Glomerular endothelial cell (primary cell): ENCODE measurements around the gene DCAF5. TPM values are rescaled to one million over a fixed set of nuclear protein-coding genes. Genes with fewer than 3 reads are reported as not detected.

Experiments used
- DNase-seq: peaks from one replicate; pipeline ENCODE4 v3.0.0-alpha.2; 2011; ENCODE audit warnings: low read depth, low spot score; ENCODE audit errors: extremely low read depth
- total RNA-seq: library from RNA; depleted of rRNA; stranded (reverse); fragments of >200 nt; gene quantifications from 2 replicates; pipeline ENCODE4 v1.2.3, GENCODE V29; 2015

The DCAF5 gene
- total RNA-seq, 1 donor from 2014 or later: 37.4 TPM

DNA sequence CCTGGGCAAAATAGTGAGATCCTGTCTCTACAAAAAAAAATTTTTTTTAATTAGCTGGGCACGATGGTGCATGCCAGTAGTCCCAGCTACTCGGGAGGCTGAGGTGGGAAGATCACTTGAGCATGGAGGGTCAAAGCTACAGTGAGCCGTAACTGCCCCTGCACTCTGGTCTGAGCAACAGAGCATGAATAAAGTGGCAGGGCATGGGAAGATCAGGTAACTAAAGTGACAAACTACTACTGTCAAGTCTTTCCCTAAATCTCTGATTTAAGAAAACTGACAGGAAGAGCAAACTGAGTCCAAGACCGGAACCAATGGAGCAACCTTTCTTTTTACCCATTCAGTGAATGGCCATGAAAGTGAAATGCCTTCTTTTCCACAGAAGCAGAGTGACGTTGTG lies 10.8 kb downstream of the DCAF5 start:
- DNase-seq: no peak

DNA sequence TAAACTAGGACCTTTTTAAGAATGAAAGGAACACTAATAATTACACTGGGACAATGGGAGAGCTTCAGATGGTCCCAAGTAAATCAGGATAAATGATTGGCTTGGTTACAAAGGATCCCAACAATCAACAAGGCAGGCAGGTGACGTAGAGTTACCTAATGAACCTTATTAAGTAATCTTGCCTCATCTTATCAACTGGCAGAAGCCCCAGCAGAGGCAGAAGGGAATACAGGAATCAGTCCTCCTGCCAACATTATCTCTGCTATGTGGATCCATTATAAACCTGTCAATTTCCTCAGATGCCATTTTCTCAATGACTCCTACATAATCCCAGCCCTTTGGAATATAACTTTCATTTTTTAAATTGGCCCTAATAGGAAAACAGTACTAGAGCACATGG lies 11.4 kb downstream of the DCAF5 start:
- DNase-seq: no peak

- DNase-seq: no peak
Measured at GRCh38 chr14:69139743-69140142, 13.2 kb downstream of the DCAF5 start.

GRCh38 chr14:69137843-69138535 lies 14.9 kb downstream of the DCAF5 start:
- DNase-seq: no peak

- no peak for DNase-seq
Measured at GRCh38 chr14:69137416-69137815, 15.5 kb downstream of the DCAF5 start.

DNA sequence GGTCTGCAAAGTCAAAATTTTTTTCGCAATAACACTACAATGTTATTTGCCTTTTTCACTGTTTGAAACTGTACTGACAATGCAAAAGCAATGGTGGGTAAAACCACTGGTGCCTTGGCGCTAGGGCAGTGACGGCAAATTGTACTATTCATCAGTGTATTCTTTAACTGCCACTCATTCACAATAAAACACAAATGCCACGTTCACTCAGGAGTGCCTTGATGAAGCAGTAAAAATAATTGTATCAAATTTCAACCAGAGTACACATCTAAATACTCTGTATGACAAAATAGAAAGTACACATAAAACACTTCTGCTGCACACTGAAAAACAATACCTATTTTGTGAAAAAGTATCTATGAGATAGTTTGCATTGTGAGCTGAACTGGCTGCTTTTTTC lies 17.8 kb downstream of the DCAF5 start:
- no peak for DNase-seq

DNA sequence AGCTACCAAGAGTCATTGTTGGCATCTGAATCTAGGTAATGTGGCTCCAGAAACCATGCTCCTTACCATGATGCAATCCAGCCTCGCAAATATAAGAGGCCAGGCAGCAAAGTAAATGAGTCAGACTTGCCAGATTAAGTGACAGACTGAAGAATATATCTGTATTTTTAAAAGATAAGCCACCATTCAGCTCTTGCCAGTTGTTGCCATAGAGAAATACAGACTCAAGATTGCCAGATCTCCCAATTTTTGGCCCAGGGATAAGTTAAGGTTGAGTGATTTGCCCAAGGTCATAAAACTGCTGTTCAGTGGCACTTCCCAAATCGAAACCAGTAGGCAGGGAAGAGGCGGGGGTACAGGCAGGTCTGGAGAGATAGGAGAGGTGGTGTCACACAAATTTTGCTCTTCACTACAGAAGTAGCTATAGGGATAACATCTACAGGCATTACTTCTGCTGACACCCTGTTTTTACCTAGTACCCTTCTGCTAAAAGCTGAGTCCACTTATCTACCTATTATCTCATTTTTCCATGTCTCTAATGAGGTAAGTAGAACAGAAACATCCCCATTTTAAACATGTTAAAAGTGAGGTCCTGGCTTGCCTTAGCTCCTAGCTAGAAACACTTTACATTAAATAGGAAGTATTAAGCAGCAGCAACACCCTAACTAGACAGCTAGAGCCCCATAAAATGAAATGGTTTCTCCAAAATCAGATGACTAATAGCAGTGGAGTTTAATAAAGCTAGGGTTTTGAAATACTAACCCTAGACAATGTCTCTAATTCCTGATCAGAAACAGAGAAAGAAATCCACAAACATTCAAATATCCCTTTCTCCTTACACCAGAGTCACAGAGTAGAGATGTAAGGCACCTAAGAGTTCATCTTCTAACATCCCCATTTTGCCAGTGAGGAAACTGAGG lies 19.5 kb downstream of the DCAF5 start:
- no peak for DNase-seq

- no peak for DNase-seq
Measured at GRCh38 chr14:69132513-69133181, 20.3 kb downstream of the DCAF5 start.

DNA sequence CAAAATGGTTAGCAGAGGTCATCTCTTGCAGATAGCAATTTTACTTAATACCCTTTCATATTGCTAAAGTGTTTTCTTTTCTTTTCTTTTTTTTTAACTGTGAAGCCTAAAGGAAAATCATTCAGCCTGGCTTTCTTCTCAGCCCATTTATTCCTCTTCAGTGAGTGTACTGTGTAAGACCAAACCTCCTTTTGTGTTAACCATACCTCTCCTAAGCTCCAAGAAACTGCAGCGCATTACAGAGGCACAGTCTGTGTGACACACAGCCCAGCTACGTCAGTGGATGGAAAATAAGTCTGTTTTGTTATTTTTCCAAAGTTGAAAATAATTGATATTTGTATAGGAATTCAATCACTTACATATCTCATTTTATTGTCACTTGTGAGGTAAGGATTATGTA lies 21.7 kb downstream of the DCAF5 start:
- no peak for DNase-seq

GRCh38 chr14:69129264-69129880 lies 23.5 kb downstream of the DCAF5 start:
- no peak for DNase-seq

GRCh38 chr14:69118305-69118704 lies 34.6 kb downstream of the DCAF5 start:
- DNase-seq: no peak

DNA sequence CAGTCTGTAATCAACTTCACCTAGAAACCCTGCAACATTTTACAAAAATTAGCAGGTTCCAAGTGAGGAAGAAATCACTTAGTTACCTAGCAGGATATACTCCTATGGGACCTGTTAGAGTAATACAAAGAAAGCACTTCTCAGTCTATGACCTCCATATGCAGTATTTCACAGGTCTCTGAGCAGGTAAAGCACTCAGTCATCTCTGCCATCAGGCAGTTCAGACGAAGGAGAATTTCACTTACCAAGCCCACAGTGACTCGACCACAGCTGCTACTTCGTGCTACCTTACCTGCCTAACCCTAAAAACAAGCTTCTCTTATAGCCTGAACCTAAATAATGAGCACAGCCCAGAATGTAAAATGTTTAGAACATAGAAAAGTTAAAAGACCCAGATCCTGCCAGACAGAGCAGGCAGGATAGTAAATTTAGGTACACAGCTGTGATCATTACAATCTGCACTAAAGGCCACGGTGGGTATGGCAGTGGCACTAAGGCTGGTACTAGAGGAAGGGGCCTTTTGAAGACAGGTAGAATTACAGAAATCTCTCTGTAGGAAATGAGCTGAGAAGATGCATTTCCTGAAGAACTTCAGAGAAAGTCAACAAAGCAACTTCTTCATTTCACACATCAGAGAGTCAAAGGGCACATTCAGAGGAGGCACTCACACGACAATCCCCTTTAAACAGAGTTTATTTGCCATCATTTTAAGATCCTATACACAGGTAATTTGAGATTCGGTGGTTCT lies 35.7 kb downstream of the DCAF5 start:
- DNase-seq: no peak

DNA sequence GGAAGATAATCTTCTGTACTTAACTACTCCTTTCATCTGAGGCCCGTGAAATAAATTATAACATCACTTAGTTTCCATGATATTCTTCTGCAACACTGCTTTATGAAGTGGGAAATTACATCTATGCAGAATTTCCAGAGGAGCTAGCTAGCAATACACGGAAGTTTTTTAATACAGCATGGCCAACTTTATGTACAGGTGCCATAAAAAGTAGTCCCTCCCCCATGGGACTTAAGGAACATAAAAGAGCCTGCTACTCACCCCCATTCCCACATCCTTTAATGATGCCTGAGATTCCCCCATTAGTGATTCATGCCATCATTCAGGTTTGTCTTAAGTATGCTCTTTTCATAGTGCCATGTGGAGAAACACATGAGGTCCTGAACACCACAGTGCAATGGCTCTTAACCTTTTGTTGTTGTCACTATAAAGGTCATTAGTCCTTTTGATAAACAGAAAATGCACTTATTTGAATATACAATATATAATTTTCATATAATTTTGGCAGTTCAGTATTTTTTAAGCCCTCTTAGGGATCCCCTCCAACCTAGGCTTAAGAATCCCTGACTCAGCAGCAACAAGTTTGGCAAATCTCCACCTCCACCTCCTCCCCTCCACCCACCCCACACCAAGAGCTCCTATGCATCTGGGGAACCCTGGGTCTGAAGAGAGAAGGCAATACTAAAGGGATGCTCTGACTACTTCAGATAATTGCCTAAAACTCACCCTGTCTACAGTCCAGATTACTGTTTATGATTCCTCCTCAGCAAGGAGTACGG lies 37.3 kb downstream of the DCAF5 start:
- DNase-seq: no peak

DNA sequence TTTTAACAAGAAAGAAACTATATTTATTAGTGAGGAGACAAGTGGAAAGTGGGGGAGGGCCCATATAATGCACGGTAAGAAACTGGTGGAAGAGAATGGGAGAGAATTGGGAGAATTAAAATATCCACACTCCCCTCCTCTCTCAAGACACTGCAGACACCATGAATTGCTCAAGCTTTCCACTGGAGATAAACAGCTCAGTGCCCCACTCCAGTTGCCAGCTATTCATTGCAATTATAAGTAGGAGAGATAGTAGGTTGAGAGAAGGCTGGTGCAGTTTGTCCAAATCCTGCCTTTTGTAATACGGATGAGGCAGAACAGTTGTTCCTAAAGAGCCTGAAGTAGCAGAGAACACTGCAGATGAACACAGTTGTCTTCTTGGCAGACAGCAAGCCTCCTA lies 38.2 kb downstream of the DCAF5 start:
- DNase-seq: no peak

DNA sequence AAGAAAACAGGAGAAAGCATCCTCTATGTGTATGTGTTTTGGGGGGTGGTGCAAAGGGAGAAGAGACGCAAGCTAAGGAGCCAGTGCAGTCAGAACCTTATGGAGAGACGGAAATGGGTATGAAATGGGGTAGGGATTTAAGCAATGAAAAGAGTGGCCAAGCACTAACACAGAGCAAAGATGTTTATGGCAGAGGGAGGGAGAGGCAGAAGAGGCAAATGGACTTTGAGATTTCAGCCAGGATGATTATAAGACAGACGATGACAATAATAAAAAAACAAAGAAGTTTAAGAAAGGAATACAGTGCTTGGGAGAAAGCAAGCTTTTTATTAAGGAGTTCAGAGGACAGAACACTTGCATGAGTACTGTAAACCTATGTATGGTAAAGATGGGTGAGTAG lies 44.6 kb downstream of the DCAF5 start:
- no peak for DNase-seq

DNA sequence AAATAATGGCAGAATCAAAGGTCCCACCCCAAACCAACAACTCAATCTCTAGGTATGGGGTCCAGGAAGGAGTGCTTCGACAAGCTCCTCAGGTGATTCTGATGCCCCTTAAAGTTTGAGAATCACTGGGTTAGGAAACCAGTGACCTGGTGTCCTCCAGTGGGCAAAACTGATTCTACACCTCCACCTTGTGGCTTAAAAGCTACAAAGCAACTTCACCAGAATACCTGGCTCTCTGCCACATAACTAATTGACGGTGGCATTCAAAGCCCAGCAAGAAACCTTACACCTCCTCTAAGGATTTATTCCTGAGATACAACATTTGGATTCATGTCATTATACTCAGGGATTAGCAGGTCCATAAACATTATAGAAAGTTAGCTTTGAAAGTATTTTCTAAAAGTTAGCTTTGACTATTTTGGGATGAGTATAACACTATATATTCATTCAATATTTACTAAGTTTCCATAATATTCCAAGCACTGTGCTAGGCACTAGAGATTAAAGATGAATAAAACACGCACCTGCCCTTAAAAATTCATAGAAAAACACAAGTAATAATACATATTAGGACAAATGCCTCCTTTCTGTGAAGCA lies 45.4 kb downstream of the DCAF5 start:
- no peak for DNase-seq

- no peak for DNase-seq
Measured at GRCh38 chr14:69106451-69106850, 46.5 kb downstream of the DCAF5 start.

- no peak for DNase-seq
Measured at GRCh38 chr14:69105326-69105725, 47.6 kb downstream of the DCAF5 start.

- DNase-seq: no peak
Measured at GRCh38 chr14:69101331-69101826, 51.5 kb downstream of the DCAF5 start.
